H1 (cell line): ENCODE data around the gene ZNF396. TPM values are rescaled to one million over a fixed set of nuclear protein-coding genes. Genes with fewer than 3 reads are reported as not detected.

ENCODE experiments used
- JUN ChIP-seq: IDR thresholded peaks from 2 replicates; pipeline ENCODE4 v1.6.1; 2011; ENCODE audit warnings: low read depth, mild to moderate bottlenecking, improper control_type of control experiment, low read length
- RBBP5 ChIP-seq: IDR thresholded peaks from 2 replicates; pipeline ENCODE4 v1.7.1; 2012; ENCODE audit warnings: low read depth, mild to moderate bottlenecking, inconsistent platforms, low read length, moderate library complexity, borderline replicate concordance
- SP1 ChIP-seq: IDR thresholded peaks from 2 replicates; pipeline ENCODE4 v1.6.1; 2011; ENCODE audit warnings: low read depth, low read length
- TBP ChIP-seq: IDR thresholded peaks from 2 replicates; pipeline ENCODE4 v1.6.1; 2011; ENCODE audit warnings: low read depth, low read length, improper control_type of control experiment
- TCF12 ChIP-seq: IDR thresholded peaks from 2 replicates; pipeline ENCODE4 v1.6.1; 2011; ENCODE audit warnings: low read depth, mild to moderate bottlenecking, low read length
- TEAD4 ChIP-seq: IDR thresholded peaks from 2 replicates; pipeline ENCODE4 v1.6.1; 2012; ENCODE audit warnings: low read depth, low read length, inconsistent platforms, mixed read lengths
- ZNF274 ChIP-seq: IDR thresholded peaks from 2 replicates; pipeline ENCODE4 v1.7.0; 2012; ENCODE audit warnings: low read length, borderline replicate concordance; ENCODE audit errors: extremely low read depth
- polyA plus RNA-seq, 7 experiments: library from polyadenylated mRNA; depleted of rRNA in 3 of 7; stranded (reverse) in 5 of 7; unstranded in 2 of 7; fragments of >200 nt in 5 of 7; fragments of 200-250 nt in 2 of 7; gene quantifications; 1 replicate in 5 of 7; 2 replicates in 1 of 7; 4 replicates in 1 of 7; pipeline versions ENCODE4 v1.2.1 to v1.2.3, GENCODE V29; 2011 to 2013; ENCODE audit warnings: missing spikeins in 2 of 7, mixed read lengths in 2 of 7
- total RNA-seq: library from RNA; stranded (reverse); fragmentation: NEBNext Ultra II Directional; extraction: Animal tissue kit (Norgen Biotek cat#: 25700); gene quantifications from 2 replicates; pipeline ENCODE4 v1.2.1, GENCODE V29; 2021
- TF ChIP-seq, protein P1 (sequence below): IDR thresholded peaks from 2 replicates; pipeline ENCODE4 v1.6.1; 2012; ENCODE audit warnings: inconsistent platforms
- TF ChIP-seq, protein P2 (sequence below): IDR thresholded peaks from 2 replicates; pipeline ENCODE4 v1.6.1; 2011; ENCODE audit warnings: low read depth, mild to moderate bottlenecking, low read length; ENCODE audit not compliant: insufficient read depth

The ZNF396 gene
- total and polyA plus RNA-seq, 2 of the 8 experiments (the other 6 are each of a cell fraction or from before 2014, with no cell fraction given) = 0.44 to 0.74 TPM

DNA sequence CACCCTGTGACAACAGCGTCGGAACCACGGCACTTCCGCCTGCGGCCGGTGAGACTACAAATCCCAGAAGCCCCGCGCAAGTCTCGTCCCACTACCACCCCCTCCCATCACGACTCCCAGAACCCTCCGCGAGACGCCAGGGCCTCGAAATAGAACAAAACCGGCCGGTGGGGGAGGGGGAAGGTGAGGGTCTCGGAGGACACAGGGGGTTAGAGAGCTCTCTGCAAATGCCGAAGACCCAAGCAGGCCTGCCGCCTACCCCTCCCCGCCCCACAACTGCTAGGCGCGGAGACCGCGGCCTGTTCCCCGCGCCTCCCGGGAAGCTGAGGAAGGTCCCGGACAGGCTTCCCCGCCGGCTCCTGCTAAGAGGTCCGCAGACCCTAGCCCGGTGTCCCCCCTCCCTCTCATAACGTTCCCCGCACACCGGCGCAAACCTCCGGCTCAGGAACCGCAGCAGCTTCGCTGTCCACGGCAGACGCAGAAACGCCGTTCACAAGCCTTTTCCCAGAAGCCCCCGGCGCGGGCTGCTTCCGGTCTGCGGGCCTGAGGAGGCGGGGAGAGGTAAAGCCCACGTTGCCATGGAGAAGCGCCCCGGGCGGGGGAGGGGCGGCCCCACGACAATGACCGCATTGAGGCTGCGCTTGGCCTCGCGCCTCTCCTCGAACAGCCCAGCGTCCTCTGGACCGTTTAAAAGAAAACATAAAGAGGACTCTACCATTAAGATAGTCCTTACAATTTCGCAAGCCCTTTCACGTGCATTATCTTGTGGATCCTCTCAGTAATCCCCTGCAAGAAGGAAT lies 33.0 kb downstream of the ZNF396 start, which contains the start of gene ZNF24 (continued):
- TF ChIP-seq, protein P1, sequence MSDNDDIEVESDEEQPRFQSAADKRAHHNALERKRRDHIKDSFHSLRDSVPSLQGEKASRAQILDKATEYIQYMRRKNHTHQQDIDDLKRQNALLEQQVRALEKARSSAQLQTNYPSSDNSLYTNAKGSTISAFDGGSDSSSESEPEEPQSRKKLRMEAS = peak; percentile 76
- TF ChIP-seq TEAD4 = no peak
- TF ChIP-seq TCF12 = no peak
- TF ChIP-seq, protein P2, sequence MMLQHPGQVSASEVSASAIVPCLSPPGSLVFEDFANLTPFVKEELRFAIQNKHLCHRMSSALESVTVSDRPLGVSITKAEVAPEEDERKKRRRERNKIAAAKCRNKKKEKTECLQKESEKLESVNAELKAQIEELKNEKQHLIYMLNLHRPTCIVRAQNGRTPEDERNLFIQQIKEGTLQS = no peak
- TF ChIP-seq ZNF274 = no peak
- TF ChIP-seq RBBP5 = peak; percentile 82; the same call in 1 of the 2 replicates
- TF ChIP-seq TBP = peak; percentile 74
- TF ChIP-seq JUN = no peak
- peak; percentile 61 for TF ChIP-seq SP1
- TF ChIP-seq, all 59 proteins: peak for 25
